SK-N-SH (cell line): ENCODE measurements around the gene NMS. TPM values are rescaled to one million over a fixed set of nuclear protein-coding genes. Genes with fewer than 3 reads are reported as not detected.

Experiments
- CTCF ChIA-PET: fragments of 300-600, 350-600 bp; formaldehyde crosslinking; extraction: SDS; loops from one replicate; lab custom pipeline; 2021; lab: Yijun Ruan, JAX
- POLR2A ChIA-PET: fragments of 350-600 bp; sonication (Branson Sonifier 250); formaldehyde crosslinking; extraction: SDS; loops from one replicate; lab custom pipeline; 2020; ENCODE audit warnings: antibody characterized with exemption, inconsistent platforms; lab: Yijun Ruan, JAX
- DNase-seq: peaks from one replicate; pipeline ENCODE4 v3.0.0; 2012
- H2AFZ ChIP-seq: fragments of 200-600 bp; sonication (generic); 2 replicates; pipeline ENCODE4 v1.8.1; 2016; ENCODE audit warnings: antibody characterized with exemption, mild to moderate bottlenecking, low read depth
- H3F3A ChIP-seq: fragments of 200-600 bp; sonication (generic); replicated peaks from 2 replicates; pipeline ENCODE3; 2016; ENCODE audit warnings: antibody characterized with exemption, mild to moderate bottlenecking; ENCODE audit not compliant: insufficient read depth
- H3K27ac ChIP-seq, 2 experiments: fragments of 200-500 bp in 1 of 2; fragments of 200-600 bp in 1 of 2; sonication (Bioruptor generic) in 1 of 2; sonication (generic), shearing (Covaris generic) in 1 of 2; 2 replicates each; pipeline versions ENCODE4 v1.5.1 to v1.6.1; 2014 to 2016; ENCODE audit warnings: low read depth in 2 of 2, inconsistent platforms in 1 of 2, low read length in 1 of 2, mild to moderate bottlenecking in 1 of 2, mixed read lengths in 1 of 2
- H3K27me3 ChIP-seq: fragments of 200-600 bp; sonication (generic), shearing (Covaris generic); 2 replicates; pipeline ENCODE4 v1.6.1; 2016; ENCODE audit warnings: mixed run types; ENCODE audit not compliant: insufficient read depth
- H3K36me3 ChIP-seq, 2 experiments: fragments of 200-500 bp in 1 of 2; fragments of 200-600 bp in 1 of 2; sonication (Bioruptor generic) in 1 of 2; sonication (generic) in 1 of 2; replicated peaks in 1 of 2; 2 replicates each; pipeline versions ENCODE3 to v1.5.1; 2014 to 2016; ENCODE audit warnings: low read length in 1 of 2, mild to moderate bottlenecking in 1 of 2; ENCODE audit not compliant: insufficient read depth in 2 of 2, control insufficient read depth in 1 of 2
- H3K4me1 ChIP-seq, 2 experiments: fragments of 200-500 bp in 1 of 2; fragments of 200-600 bp in 1 of 2; sonication (Bioruptor generic) in 1 of 2; sonication (generic), shearing (Covaris generic) in 1 of 2; 2 replicates each; pipeline versions ENCODE4 v1.5.1 to v1.6.1; 2014 to 2016; ENCODE audit warnings: low read depth in 1 of 2, low read length in 1 of 2, mixed run types in 1 of 2; ENCODE audit not compliant: insufficient read depth in 2 of 2, control insufficient read depth in 1 of 2
- H3K4me2 ChIP-seq: fragments of 200-600 bp; sonication (generic), shearing (Covaris generic); 2 replicates; pipeline ENCODE4 v1.6.1; 2017; ENCODE audit warnings: mixed run types
- H3K4me3 ChIP-seq, 2 experiments: fragments of 200-500 bp in 1 of 2; fragments of 200-600 bp in 1 of 2; sonication (Bioruptor generic) in 1 of 2; sonication (generic), shearing (Covaris generic) in 1 of 2; 2 replicates each; pipeline versions ENCODE4 v1.5.1 to v1.8.1; 2014 to 2016; ENCODE audit warnings: low read depth in 2 of 2, inconsistent platforms in 1 of 2, low read length in 1 of 2, mild to moderate bottlenecking in 1 of 2, mixed read lengths in 1 of 2, moderate library complexity in 1 of 2
- H3K79me2 ChIP-seq: fragments of 200-600 bp; sonication (generic); 2 replicates; pipeline ENCODE4 v1.8.1; 2017; ENCODE audit warnings: mild to moderate bottlenecking; ENCODE audit not compliant: insufficient read depth
- H3K9ac ChIP-seq: fragments of 200-600 bp; sonication (generic); 2 replicates; pipeline ENCODE4 v1.6.1; 2017; ENCODE audit warnings: mixed run types
- H3K9me2 ChIP-seq: fragments of 200-600 bp; sonication (generic); 2 replicates; pipeline ENCODE4 v1.6.1; 2017; ENCODE audit warnings: mixed run types
- H3K9me3 ChIP-seq: fragments of 200-600 bp; sonication (generic); 2 replicates; pipeline ENCODE4 v1.6.1; 2017; ENCODE audit warnings: mixed run types, mild to moderate bottlenecking, moderate library complexity
- H4K20me1 ChIP-seq: fragments of 200-600 bp; sonication (generic); 2 replicates; pipeline ENCODE4 v1.6.1; 2017; ENCODE audit warnings: mild to moderate bottlenecking, mixed run types; ENCODE audit not compliant: insufficient read depth
- CHD2 ChIP-seq: fragments of 150-350 bp; IDR thresholded peaks from 2 replicates; pipeline ENCODE4 v1.6.1; 2018; ENCODE audit warnings: low read length; ENCODE audit not compliant: partially characterized antibody
- EP300 ChIP-seq, 2 experiments: IDR thresholded peaks; 2 replicates each; pipeline versions ENCODE4 v1.4.0 to v1.6.1; 2012; ENCODE audit warnings: borderline replicate concordance in 1 of 2, low read depth in 1 of 2, low read length in 1 of 2
- EZH2phosphoT487 ChIP-seq: fragments of 200-600 bp; sonication (generic); IDR thresholded peaks from 2 replicates; pipeline ENCODE4 v1.6.1; 2017; ENCODE audit warnings: low read depth, mixed run types, mild to moderate bottlenecking, antibody characterized with exemption, moderate library complexity, borderline replicate concordance
- FOXJ3 ChIP-seq: sonication (generic); formaldehyde crosslinking; IDR thresholded peaks from 2 replicates; pipeline ENCODE4 v1.5.1; 2020; ENCODE audit warnings: mild to moderate bottlenecking, missing genetic modification reagents
- FOXM1 ChIP-seq: IDR thresholded peaks from 2 replicates; pipeline ENCODE4 v1.4.0; 2012; ENCODE audit warnings: low read depth, mild to moderate bottlenecking
- GABPA ChIP-seq: IDR thresholded peaks from 2 replicates; pipeline ENCODE4 v1.4.0; 2012; ENCODE audit warnings: low read depth, mild to moderate bottlenecking
- GATA2 ChIP-seq: sonication (generic); formaldehyde crosslinking; IDR thresholded peaks from 2 replicates; pipeline ENCODE4 v1.5.0; 2020; ENCODE audit warnings: mild to moderate bottlenecking, missing genetic modification reagents
- JUND ChIP-seq: IDR thresholded peaks from 2 replicates; pipeline ENCODE4 v1.4.0; 2012
- MAX ChIP-seq: IDR thresholded peaks from 2 replicates; pipeline ENCODE4 v1.4.0; 2012; ENCODE audit warnings: low read depth
- MEF2A ChIP-seq: IDR thresholded peaks from 2 replicates; pipeline ENCODE4 v1.4.0; 2012; ENCODE audit warnings: low read depth, borderline replicate concordance
- NFIC ChIP-seq: IDR thresholded peaks from 2 replicates; pipeline ENCODE4 v1.4.0; 2012; ENCODE audit warnings: borderline replicate concordance
- RAD21 ChIP-seq: IDR thresholded peaks from 2 replicates; pipeline ENCODE4 v1.6.1; 2012; ENCODE audit warnings: mild to moderate bottlenecking, low read length
- RFX5 ChIP-seq: IDR thresholded peaks from 2 replicates; pipeline ENCODE4 v1.6.1; 2012; ENCODE audit warnings: mild to moderate bottlenecking, improper control_type of control experiment, low read length
- SIN3A ChIP-seq: IDR thresholded peaks from 2 replicates; pipeline ENCODE4 v1.6.1; 2012; ENCODE audit warnings: low read depth, mild to moderate bottlenecking, low read length, moderate library complexity, borderline replicate concordance
- SMC3 ChIP-seq: IDR thresholded peaks from 2 replicates; pipeline ENCODE4 v1.6.1; 2012; ENCODE audit warnings: low read depth, low read length, improper control_type of control experiment
- TCF12 ChIP-seq: IDR thresholded peaks from 2 replicates; pipeline ENCODE4 v1.4.0; 2012
- YY1 ChIP-seq: IDR thresholded peaks from 2 replicates; pipeline ENCODE4 v1.4.0; 2012; ENCODE audit warnings: low read depth, mild to moderate bottlenecking
- ZBTB33 ChIP-seq: IDR thresholded peaks from 2 replicates; pipeline ENCODE4 v1.4.0; 2012; ENCODE audit warnings: low read depth, borderline replicate concordance
- WGBS: methylation state at CpG from one replicate; pipeline ENCODE4 v1.1.6; 2017; ENCODE audit warnings: low lambda C conversion rate; 5-methylcytosine and 5-hydroxymethylcytosine counted together
- polyA plus RNA-seq, 3 experiments: library from polyadenylated mRNA; depleted of rRNA; stranded (reverse); fragments of >200 nt; gene quantifications; 2 replicates each; pipeline ENCODE4 v1.2.3, GENCODE V29; 2012
- TF ChIP-seq, protein P1 (sequence below): fragments of 200-600 bp; sonication (generic); IDR thresholded peaks from 2 replicates; pipeline ENCODE4 v1.6.1; 2017; ENCODE audit warnings: antibody characterized with exemption, mild to moderate bottlenecking, moderate library complexity
- TF ChIP-seq, protein P2 (sequence below): IDR thresholded peaks from 2 replicates; pipeline ENCODE4 v1.4.0; 2012; ENCODE audit warnings: low read depth, borderline replicate concordance

The NMS gene
- polyA plus RNA-seq, 1 of the 3 experiments (the other 2 are of a cell fraction), result not detected

DNA sequence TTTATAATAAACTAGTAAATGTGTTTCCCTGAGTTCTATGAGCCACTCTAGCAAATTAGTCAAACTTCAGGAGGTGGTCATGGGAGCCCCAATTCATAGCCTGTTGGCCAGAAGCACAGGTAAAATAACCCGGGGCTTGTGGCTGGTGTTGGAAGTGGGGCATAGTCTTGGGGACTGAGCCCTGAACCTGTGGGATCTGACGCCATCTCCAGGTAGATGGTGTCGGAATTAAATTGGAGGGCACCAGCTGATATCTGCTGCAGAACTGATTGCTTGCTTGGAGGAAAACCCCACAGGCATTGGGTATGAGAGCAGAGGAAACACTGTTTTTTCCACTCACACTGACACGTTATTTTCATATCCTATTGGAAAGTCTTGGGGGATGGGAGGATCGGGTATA is 14.1 kb downstream of the NMS start:
- Histone ChIP-seq H3K9ac (no peak overlapping the region), H3K79me2 (no peaks in the 10 kb centered on the region)
- TF ChIP-seq RAD21 (no peak), CHD2 (no peak), FOXM1 (no peak), JUND (no peak), TCF12 (no peak), ZBTB33 (no peak), YY1 (no peak), EP300 (IDR thresholded peaks at IDR 0.05; ENCODE audit: borderline replicate concordance in 1 of 2, low read depth in 1 of 2, low read length in 1 of 2) (no peak), GABPA (no peak), FOXJ3 (no peak), NFIC (no peak), EZH2phosphoT487 (no peak), MEF2A (no peak), SIN3A (no peak), RFX5 (no peak), GATA2 (no peak), SMC3 (no peak), MAX (no peak)
- TF ChIP-seq, protein P1, sequence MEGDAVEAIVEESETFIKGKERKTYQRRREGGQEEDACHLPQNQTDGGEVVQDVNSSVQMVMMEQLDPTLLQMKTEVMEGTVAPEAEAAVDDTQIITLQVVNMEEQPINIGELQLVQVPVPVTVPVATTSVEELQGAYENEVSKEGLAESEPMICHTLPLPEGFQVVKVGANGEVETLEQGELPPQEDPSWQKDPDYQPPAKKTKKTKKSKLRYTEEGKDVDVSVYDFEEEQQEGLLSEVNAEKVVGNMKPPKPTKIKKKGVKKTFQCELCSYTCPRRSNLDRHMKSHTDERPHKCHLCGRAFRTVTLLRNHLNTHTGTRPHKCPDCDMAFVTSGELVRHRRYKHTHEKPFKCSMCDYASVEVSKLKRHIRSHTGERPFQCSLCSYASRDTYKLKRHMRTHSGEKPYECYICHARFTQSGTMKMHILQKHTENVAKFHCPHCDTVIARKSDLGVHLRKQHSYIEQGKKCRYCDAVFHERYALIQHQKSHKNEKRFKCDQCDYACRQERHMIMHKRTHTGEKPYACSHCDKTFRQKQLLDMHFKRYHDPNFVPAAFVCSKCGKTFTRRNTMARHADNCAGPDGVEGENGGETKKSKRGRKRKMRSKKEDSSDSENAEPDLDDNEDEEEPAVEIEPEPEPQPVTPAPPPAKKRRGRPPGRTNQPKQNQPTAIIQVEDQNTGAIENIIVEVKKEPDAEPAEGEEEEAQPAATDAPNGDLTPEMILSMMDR, result no peak
- TF ChIP-seq, protein P2, sequence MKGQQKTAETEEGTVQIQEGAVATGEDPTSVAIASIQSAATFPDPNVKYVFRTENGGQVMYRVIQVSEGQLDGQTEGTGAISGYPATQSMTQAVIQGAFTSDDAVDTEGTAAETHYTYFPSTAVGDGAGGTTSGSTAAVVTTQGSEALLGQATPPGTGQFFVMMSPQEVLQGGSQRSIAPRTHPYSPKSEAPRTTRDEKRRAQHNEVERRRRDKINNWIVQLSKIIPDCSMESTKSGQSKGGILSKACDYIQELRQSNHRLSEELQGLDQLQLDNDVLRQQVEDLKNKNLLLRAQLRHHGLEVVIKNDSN, result no peak
- TF ChIP-seq, all 33 proteins: peak for 0
- Histone ChIP-seq H3K4me2 (no peak overlapping the region), H3K27ac (no peak overlapping the region), H3K36me3 (no peaks in the 10 kb centered on the region), H3K9me3 (no peaks in the 10 kb centered on the region), H3F3A (no peaks in the 10 kb centered on the region), H3K4me1 (no peaks in the 10 kb centered on the region), H3K27me3 (peaks cover 17% of the 10 kb centered on the region; the same call in 1 of the 2 replicates), H2AFZ (no peak overlapping the region), H3K4me3 (no peak overlapping the region), H3K9me2 (no peaks in the 10 kb centered on the region), H4K20me1 (no peaks in the 10 kb centered on the region)
- 15% methylated on average over 5 of the region's 5 CpGs for WGBS
- POLR2A ChIA-PET, result interaction anchor here (0.7 kb wide), 1 partner anchor 18 kb away, joined by 3 read pairs; no protein-coding TSS in a partner anchor
- DNase-seq, result no peak
- CTCF ChIA-PET, result no interaction called here
